Liver (tissue), 9 donors: ENCODE results near the gene TLE2. TPM values are rescaled to one million over a fixed set of nuclear protein-coding genes. Genes with fewer than 3 reads are reported as not detected.

Experiments
- DNase-seq: peaks from one replicate; pipeline ENCODE4 v3.0.0-alpha.2; 2017; ENCODE audit warnings: low spot score
- H3K27ac ChIP-seq, 2 donors: one replicate each; pipeline ENCODE4 v1.7.0; 2013; ENCODE audit warnings: inconsistent platforms in 2 of 2, low read length in 2 of 2, control low read depth in 1 of 2, low read depth in 1 of 2, mild to moderate bottlenecking in 1 of 2
- H3K27me3 ChIP-seq, 4 donors: one replicate each; pipeline versions ENCODE4 v1.6.1 to v1.7.0; 2013; ENCODE audit warnings: low read length in 3 of 4, inconsistent platforms in 1 of 4, mild to moderate bottlenecking in 1 of 4, moderate library complexity in 1 of 4; ENCODE audit not compliant: control insufficient read depth in 4 of 4, insufficient read depth in 4 of 4
- H3K36me3 ChIP-seq, 4 donors: one replicate each; pipeline versions ENCODE4 v1.6.1 to v1.7.0; 2013; ENCODE audit warnings: low read length in 3 of 4, mild to moderate bottlenecking in 3 of 4, low read depth in 1 of 4, moderate library complexity in 1 of 4; ENCODE audit not compliant: control insufficient read depth in 4 of 4, insufficient read depth in 3 of 4
- H3K4me1 ChIP-seq, 4 donors: one replicate each; pipeline versions ENCODE4 v1.6.1 to v1.7.0; 2013; ENCODE audit warnings: low read length in 3 of 4, mild to moderate bottlenecking in 3 of 4, moderate library complexity in 1 of 4; ENCODE audit not compliant: control insufficient read depth in 4 of 4, insufficient read depth in 4 of 4
- H3K4me3 ChIP-seq, 3 donors: one replicate each; pipeline versions ENCODE4 v1.6.1 to v1.7.0; 2013; ENCODE audit warnings: low read length in 3 of 3, control low read depth in 1 of 3, low read depth in 1 of 3, mild to moderate bottlenecking in 1 of 3
- H3K9ac ChIP-seq, 2 donors: one replicate each; pipeline ENCODE4 v1.7.0; 2013; ENCODE audit warnings: low read length in 2 of 2, mild to moderate bottlenecking in 2 of 2, moderate library complexity in 2 of 2, control low read depth in 1 of 2, low read depth in 1 of 2
- H3K9me3 ChIP-seq, 4 donors: one replicate each; pipeline versions ENCODE4 v1.6.1 to v1.7.0; 2013; ENCODE audit warnings: low read length in 3 of 4; ENCODE audit not compliant: control insufficient read depth in 4 of 4
- ATF3 ChIP-seq: IDR thresholded peaks from 2 replicates; pipeline ENCODE4 v1.6.1; 2016; ENCODE audit warnings: antibody characterized with exemption
- CTCF ChIP-seq: fragments of 150-350 bp; IDR thresholded peaks from 2 replicates; pipeline ENCODE4 v1.5.1; 2017; ENCODE audit warnings: improper control_type of control experiment, low read depth, low read length; ENCODE audit not compliant: missing input control
- EGR1 ChIP-seq, 2 donors: IDR thresholded peaks; 2 replicates each; pipeline ENCODE4 v1.6.1; 2016 to 2018; ENCODE audit warnings: antibody characterized with exemption in 2 of 2, low read depth in 2 of 2
- FOXA1 ChIP-seq: IDR thresholded peaks from 2 replicates; pipeline ENCODE4 v1.6.1; 2016; ENCODE audit warnings: antibody characterized with exemption
- FOXA2 ChIP-seq: IDR thresholded peaks from 2 replicates; pipeline ENCODE4 v1.6.1; 2016; ENCODE audit warnings: antibody characterized with exemption
- HNF4A ChIP-seq, 2 donors: conservative IDR thresholded peaks; 2 replicates each; pipeline ENCODE4 v1.6.1; 2016; ENCODE audit warnings: antibody characterized with exemption in 2 of 2, mild to moderate bottlenecking in 2 of 2
- HNF4G ChIP-seq: IDR thresholded peaks from 2 replicates; pipeline ENCODE4 v1.6.1; 2016; ENCODE audit warnings: antibody characterized with exemption
- JUND ChIP-seq, 2 donors: IDR thresholded peaks; 2 replicates each; pipeline ENCODE4 v1.6.1; 2016; ENCODE audit warnings: antibody characterized with exemption in 2 of 2
- MAX ChIP-seq: IDR thresholded peaks from 2 replicates; pipeline ENCODE4 v1.6.1; 2016; ENCODE audit warnings: antibody characterized with exemption
- NR2F2 ChIP-seq: IDR thresholded peaks from 2 replicates; pipeline ENCODE4 v1.6.1; 2016; ENCODE audit warnings: antibody characterized with exemption
- RAD21 ChIP-seq, 2 donors: IDR thresholded peaks; 2 replicates each; pipeline ENCODE4 v1.6.1; 2016; ENCODE audit warnings: antibody characterized with exemption in 2 of 2, mild to moderate bottlenecking in 2 of 2
- REST ChIP-seq: IDR thresholded peaks from 2 replicates; pipeline ENCODE4 v1.6.1; 2016; ENCODE audit warnings: antibody characterized with exemption, mild to moderate bottlenecking
- RXRA ChIP-seq, 2 donors: IDR thresholded peaks; 2 replicates each; pipeline ENCODE4 v1.6.1; 2017 to 2018; ENCODE audit warnings: antibody characterized with exemption in 2 of 2, mild to moderate bottlenecking in 1 of 2
- SP1 ChIP-seq: IDR thresholded peaks from 2 replicates; pipeline ENCODE4 v1.6.1; 2018; ENCODE audit warnings: antibody characterized with exemption, mild to moderate bottlenecking
- TAF1 ChIP-seq: conservative IDR thresholded peaks from 2 replicates; pipeline ENCODE4 v1.6.1; 2016; ENCODE audit warnings: antibody characterized with exemption, mild to moderate bottlenecking
- YY1 ChIP-seq: IDR thresholded peaks from 2 replicates; pipeline ENCODE4 v1.6.1; 2016; ENCODE audit warnings: antibody characterized with exemption, mild to moderate bottlenecking
- ZBTB33 ChIP-seq: IDR thresholded peaks from 2 replicates; pipeline ENCODE4 v1.6.1; 2016; ENCODE audit warnings: antibody characterized with exemption
- WGBS: extraction: QIAGEN DNeasy Blood & Tissue Kit; methylation state at CpG from one replicate; pipeline ENCODE4 v1.1.7; 2013; 5-methylcytosine and 5-hydroxymethylcytosine counted together
- polyA plus RNA-seq, 2 donors: library from polyadenylated mRNA; stranded (reverse) in 1 of 2; unstranded in 1 of 2; fragments of 200-250 nt in 1 of 2; fragments of >200 nt in 1 of 2; fragmentation: Nextera tagmentation in 1 of 2; extraction: Ambion mirVana in 1 of 2; gene quantifications; one replicate each; pipeline versions ENCODE4 v1.2.1 to v1.2.3, GENCODE V29; 2013 to 2015
- total RNA-seq, 2 donors: library from RNA; depleted of rRNA; stranded (reverse); fragments of >200 nt; gene quantifications; one replicate each; pipeline ENCODE4 v1.2.3, GENCODE V29; 2014
- donor health status: healthy.
- donor health status: healthy.
- donor health status: healthy.
- donor health status: healthy.
- donor health status: healthy.

The TLE2 gene
- total and polyA plus RNA-seq, 4 donors, result 3.6 to 9.3 (median 5.8) TPM

GRCh38 chr19:3059653-3060052, 30.6 kb upstream of the TLE2 start:
- peaks cover 7 to 24% (median 11%) of the 10 kb centered on the region in 4 donors for H3K36me3 ChIP-seq
- TF ChIP-seq HNF4A (conservative IDR thresholded peaks at IDR 0.05), result no peak
- TF ChIP-seq SP1, result no peak
- no peak for TF ChIP-seq YY1
- TF ChIP-seq TAF1, result no peak
- TF ChIP-seq ATF3, result no peak
- TF ChIP-seq REST, result no peak
- TF ChIP-seq ZBTB33, result no peak
- no peak for TF ChIP-seq MAX
- TF ChIP-seq HNF4G, result no peak
- TF ChIP-seq EGR1 (IDR thresholded peaks at IDR 0.05; ENCODE audit: low read depth in 2 of 2), result no peak
- no peak for TF ChIP-seq CTCF
- TF ChIP-seq RAD21 (IDR thresholded peaks at IDR 0.05), result no peak
- TF ChIP-seq NR2F2, result no peak
- no peak for TF ChIP-seq JUND (IDR thresholded peaks at IDR 0.05)
- no peak for TF ChIP-seq FOXA1
- no peak for TF ChIP-seq RXRA (IDR thresholded peaks at IDR 0.05)
- TF ChIP-seq FOXA2, result no peak
- H3K4me3 ChIP-seq, result no peak overlapping the region
- no peaks in the 10 kb centered on the region for H3K9me3 ChIP-seq
- no peaks in the 10 kb centered on the region for H3K27me3 ChIP-seq
- no peak overlapping the region for H3K9ac ChIP-seq
- DNase-seq, result no peak
- no peak overlapping the region for H3K27ac ChIP-seq
- WGBS, result 90% methylated on average over 16 of the region's 16 CpGs
- peaks cover 9 to 40% (median 24%) of the 10 kb centered on the region in 4 donors for H3K4me1 ChIP-seq

- Histone ChIP-seq H3K4me1 (peaks cover 9 to 40% (median 24%) of the 10 kb centered on the region in 4 donors), H3K36me3 (peaks cover 7 to 30% (median 15%) of the 10 kb centered on the region in 4 donors), H3K9ac (no peak overlapping the region), H3K27me3 (no peaks in the 10 kb centered on the region), H3K4me3 (no peak overlapping the region), H3K9me3 (no peaks in the 10 kb centered on the region), H3K27ac (no peak overlapping the region)
- no peak for DNase-seq
- TF ChIP-seq HNF4A (conservative IDR thresholded peaks at IDR 0.05), result no peak
- no peak for TF ChIP-seq YY1
- no peak for TF ChIP-seq FOXA1
- TF ChIP-seq ATF3, result no peak
- TF ChIP-seq ZBTB33, result no peak
- no peak for TF ChIP-seq MAX
- no peak for TF ChIP-seq RAD21 (IDR thresholded peaks at IDR 0.05)
- no peak for TF ChIP-seq NR2F2
- TF ChIP-seq JUND (IDR thresholded peaks at IDR 0.05), result no peak
- no peak for TF ChIP-seq EGR1 (IDR thresholded peaks at IDR 0.05; ENCODE audit: low read depth in 2 of 2)
- TF ChIP-seq FOXA2, result no peak
- TF ChIP-seq SP1, result no peak
- no peak for TF ChIP-seq HNF4G
- TF ChIP-seq CTCF, result no peak
- WGBS, result 90% methylated on average over 10 of the region's 10 CpGs
Observed at GRCh38 chr19:3058821-3059314, 29.8 kb upstream of the TLE2 start.
